Erythroblast (primary cell): Measurements from ENCODE around the gene SLC25A13.

Experiments
- GATA1 ChIP-seq: IDR thresholded peaks from 2 replicates; pipeline ENCODE4 v1.6.1; 2011; ENCODE audit warnings: low read depth, mild to moderate bottlenecking, control low read depth, low read length, moderate library complexity
- POLR2A ChIP-seq: IDR thresholded peaks from 2 replicates; pipeline ENCODE4 v1.6.1; 2011; ENCODE audit warnings: mild to moderate bottlenecking, low read length

- TF ChIP-seq POLR2A, result no peak
- no peak for TF ChIP-seq GATA1
Measured at GRCh38 chr7:96315125-96315512, 6.8 kb downstream of the SLC25A13 start.
